GM11168 (cell line): Measurements from ENCODE around the gene C1orf185.
"Not testable (repeated sequence)": the region's sequence is repeated elsewhere in the genome, so short reads cannot be mapped to it uniquely, and the experiment has no call there.

Experiments used
- in situ Hi-C: fragments of 300-500 bp; cut with MboI; formaldehyde crosslinking; loops from one replicate; pipeline ENCODE4 v1.12.0; 2022; ENCODE audit warnings: low sequenced_read_pairs; ENCODE audit not compliant: unreplicated experiment

The C1orf185 gene

DNA sequence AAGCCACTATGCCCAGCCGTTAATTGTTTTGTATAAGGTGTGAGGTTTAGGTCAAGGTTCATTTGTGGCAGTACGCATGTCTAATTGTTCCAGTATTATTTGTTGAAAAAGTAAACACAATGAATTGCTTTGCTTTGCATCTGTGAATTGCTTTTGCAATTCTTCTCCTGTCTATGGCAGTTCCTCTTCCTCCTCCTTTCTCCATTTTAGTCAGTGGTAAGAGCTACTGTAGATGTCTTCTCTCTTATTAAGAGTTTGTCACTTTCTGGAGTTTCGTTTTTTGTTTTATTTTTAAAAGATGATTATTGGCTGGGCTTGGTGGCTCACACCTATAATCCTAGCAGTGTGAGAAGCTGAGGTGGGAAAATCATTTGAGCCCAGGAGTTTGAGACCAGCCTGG lies 29.2 kb downstream of the C1orf185 start:
- in situ Hi-C loops = no loop called here

- in situ Hi-C loops = no loop called here
Observed at GRCh38 chr1:51133045-51133444, 31.0 kb downstream of the C1orf185 start.

- in situ Hi-C loops = not testable (repeated sequence)
Observed at GRCh38 chr1:51137696-51138095, 35.7 kb downstream of the C1orf185 start.

GRCh38 chr1:51139474-51139873 lies 37.4 kb downstream of the C1orf185 start:
- in situ Hi-C loops = no loop called here

DNA sequence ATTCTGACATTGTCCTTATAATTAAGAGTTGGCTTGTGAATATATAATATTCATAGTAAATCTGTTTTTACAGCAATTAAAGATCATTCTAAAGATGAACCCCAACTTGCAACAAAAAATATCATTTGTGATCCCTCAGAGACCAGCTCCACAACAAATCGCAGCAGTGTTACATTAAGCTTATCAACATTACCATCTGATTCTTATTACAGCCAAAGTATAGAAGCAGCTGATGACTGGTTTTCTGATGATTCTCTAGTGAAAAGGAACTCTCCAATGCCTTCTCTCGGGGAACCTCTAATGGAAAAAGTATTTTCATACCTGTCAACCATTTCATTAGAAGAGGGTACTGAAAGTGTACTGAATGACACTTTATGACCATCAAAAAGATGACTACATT lies 45.4 kb downstream of the C1orf185 start:
- in situ Hi-C loops = no loop called here

- in situ Hi-C loops = no loop called here
Observed at GRCh38 chr1:51154776-51155175, 52.7 kb downstream of the C1orf185 start.

DNA sequence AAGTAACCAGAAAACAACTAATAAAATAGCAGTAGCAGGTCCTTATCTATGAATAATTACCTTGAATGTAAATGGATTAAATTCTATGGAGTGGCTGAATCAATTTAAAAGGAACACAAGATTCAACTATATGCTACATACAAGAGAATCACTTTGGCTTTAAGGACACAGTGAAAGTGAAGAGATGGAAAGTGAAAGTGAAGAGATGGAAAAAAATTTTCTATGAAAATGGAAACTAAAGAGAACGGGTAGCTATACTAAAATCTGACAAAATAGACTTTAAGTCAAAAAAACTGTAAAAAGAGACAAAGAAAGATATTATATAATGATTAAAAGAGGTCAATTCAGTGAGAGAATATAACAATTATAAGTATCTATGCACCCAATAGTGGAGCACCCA lies 54.7 kb downstream of the C1orf185 start:
- in situ Hi-C loops = no loop called here

GRCh38 chr1:51157395-51157794 lies 55.4 kb downstream of the C1orf185 start:
- in situ Hi-C loops = no loop called here

GRCh38 chr1:51158263-51158662 lies 56.2 kb downstream of the C1orf185 start:
- in situ Hi-C loops = no loop called here

DNA sequence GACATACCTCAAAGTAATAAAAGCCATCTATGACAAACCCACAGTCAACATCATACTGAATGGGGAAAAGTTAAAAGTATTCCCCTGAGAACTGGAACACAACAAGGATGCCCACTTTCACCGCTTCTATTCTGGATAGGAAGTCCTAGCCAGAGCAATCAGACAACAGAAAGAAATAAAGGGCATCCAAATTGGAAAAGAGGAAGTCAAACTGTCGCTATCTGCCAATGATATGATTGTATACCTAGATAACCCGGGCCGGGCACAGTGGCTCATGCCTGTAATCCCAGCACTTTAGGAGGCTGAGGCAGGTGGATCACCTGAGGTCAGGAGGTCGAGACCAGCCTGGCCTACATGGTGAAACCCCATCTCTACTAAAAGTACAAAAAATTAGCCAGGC lies 60.5 kb downstream of the C1orf185 start:
- in situ Hi-C loops = not testable (repeated sequence)

GRCh38 chr1:51165540-51165939 lies 63.5 kb downstream of the C1orf185 start:
- in situ Hi-C loops = no loop called here

GRCh38 chr1:51168266-51168845 lies 66.3 kb downstream of the C1orf185 start:
- in situ Hi-C loops = no loop called here

DNA sequence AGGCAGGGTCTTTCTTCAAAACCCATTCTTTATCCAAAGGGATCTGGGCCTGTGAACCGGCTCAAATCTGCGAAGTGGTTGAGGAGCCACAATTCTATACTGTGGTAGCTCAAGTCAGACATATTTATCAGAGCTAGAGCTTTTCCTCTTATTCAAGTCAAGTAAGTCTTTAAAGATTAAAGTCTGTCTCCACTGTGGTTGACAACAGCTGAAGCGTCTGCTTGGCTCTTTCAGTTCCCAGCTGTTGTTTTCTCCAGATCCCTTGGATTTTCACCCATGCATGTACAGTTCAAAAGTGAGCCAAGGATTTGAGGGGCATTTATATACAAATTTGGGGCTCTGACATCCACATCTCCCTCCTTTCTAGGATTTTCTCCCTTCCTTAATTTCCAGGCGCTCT lies 66.9 kb downstream of the C1orf185 start:
- in situ Hi-C loops = no loop called here

- in situ Hi-C loops = no loop called here
Observed at GRCh38 chr1:51170342-51170741, 68.3 kb downstream of the C1orf185 start.

DNA sequence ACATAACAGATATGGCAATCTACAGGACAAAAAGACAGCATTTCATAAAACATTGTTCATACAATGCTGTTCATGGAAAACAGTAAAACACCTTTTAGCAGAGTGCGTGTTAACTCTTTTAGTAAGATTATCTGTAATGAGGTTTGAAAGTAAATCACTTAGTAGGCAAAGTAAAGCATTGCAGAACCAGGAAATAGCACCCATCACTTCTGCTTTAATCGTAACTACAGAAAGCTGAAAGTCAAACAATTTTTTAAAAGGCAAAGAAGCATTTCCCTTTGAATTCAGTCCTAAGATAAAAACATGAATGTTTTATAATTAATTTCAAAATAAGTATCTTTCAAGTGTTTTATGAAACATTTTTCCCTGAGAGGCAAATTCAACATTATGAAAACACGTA lies 70.8 kb downstream of the C1orf185 start:
- in situ Hi-C loops = no loop called here

DNA sequence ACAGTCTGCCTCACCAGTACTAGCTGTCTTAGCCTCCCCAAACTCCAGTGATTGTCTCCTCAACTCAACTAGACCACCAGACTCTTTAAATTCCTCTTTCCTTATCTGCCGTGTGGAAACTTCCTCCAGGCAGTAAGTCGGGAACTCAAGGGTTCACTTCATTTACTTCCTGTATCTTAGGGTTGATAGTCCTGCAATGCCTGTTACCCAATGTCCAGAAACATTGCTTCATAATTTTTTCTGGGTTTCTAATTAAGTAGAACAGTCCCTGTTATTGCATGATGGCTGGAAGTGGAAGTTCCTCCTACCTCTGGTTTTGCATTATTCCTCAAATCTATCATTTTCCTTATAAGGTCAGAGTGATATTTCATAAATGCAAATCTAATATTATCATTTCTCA lies 73.2 kb downstream of the C1orf185 start:
- in situ Hi-C loops = loop anchor here (25.0 kb wide), 2 partner anchors 213 to 388 kb away; partner anchors contain the start of genes CDKN2C and FAF1

DNA sequence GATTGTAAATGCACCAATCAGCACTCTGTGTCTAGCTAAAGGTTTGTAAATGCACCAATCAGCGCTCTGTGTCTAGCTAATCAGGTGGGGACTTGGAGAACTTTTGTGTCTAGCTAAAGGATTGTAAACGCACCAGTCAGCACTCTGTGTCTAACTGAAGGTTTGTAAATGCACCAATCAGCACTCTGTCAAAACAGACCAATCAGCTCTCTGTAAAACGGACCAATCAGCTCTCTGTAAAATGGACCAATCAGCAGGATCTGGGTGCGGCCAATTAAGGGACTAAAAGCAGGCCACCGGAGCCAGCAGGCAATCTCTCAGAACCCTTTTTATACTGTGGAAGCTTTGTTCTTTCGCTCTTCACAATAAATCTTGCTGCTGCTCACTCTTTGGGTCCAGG lies 76.0 kb downstream of the C1orf185 start:
- in situ Hi-C loops = loop anchor here (25.0 kb wide), 2 partner anchors 216 to 391 kb away; partner anchors contain the start of genes CDKN2C and FAF1

- in situ Hi-C loops = loop anchor here (10.0 to 25.0 kb wide), 3 partner anchors 103 to 401 kb away; partner anchors contain the start of genes CDKN2C and FAF1
Observed at GRCh38 chr1:51188230-51188629, 86.2 kb downstream of the C1orf185 start.

GRCh38 chr1:51189421-51190073 lies 87.5 kb downstream of the C1orf185 start:
- in situ Hi-C loops = loop anchor here (10.0 to 25.0 kb wide), 3 partner anchors 105 to 402 kb away; partner anchors contain the start of genes CDKN2C and FAF1

DNA sequence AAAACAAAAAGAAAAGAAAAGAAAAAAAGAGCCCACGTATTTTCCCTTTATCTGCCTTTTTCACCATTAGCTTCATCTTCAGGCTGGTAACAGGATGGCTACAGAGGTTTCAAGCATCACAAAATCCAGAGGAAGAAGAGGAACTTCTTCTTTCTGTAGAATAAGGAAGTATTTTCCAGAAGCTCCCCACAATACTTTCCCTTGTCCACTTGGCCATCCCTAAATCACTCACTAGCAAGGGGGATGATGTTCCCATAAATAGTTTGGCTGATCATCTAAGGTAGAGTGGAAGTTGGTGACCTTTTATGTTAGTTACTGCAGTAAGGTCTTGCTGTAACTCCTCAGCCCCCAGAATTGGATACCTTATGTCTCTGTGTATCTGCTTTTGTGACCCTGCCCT lies 88.9 kb downstream of the C1orf185 start:
- in situ Hi-C loops = loop anchor here (25.0 kb wide), 2 partner anchors 229 to 404 kb away; partner anchors contain the start of genes CDKN2C and FAF1

GRCh38 chr1:51192213-51192843 lies 90.3 kb downstream of the C1orf185 start:
- in situ Hi-C loops = loop anchor here (25.0 kb wide), 2 partner anchors 230 to 405 kb away; partner anchors contain the start of genes CDKN2C and FAF1
